ENCODE measurements around the gene FRMD4A. TPM values are rescaled to one million over a fixed set of nuclear protein-coding genes. Genes with fewer than 3 reads are reported as not detected.

Gene FRMD4A
- total and polyA plus RNA-seq, 2 experiments from 2014 or later = 11.9 to 17.5 TPM

- Histone ChIP-seq H3K79me2 (ENCODE audit: insufficient read depth) (no peaks in the 10 kb centered on the region), H3K9me2 (ENCODE audit: insufficient read depth) (no peaks in the 10 kb centered on the region), H3K27ac (no peak overlapping the region), H3K9ac (no peak overlapping the region), H3K36me3 (ENCODE audit: low read depth) (no peaks in the 10 kb centered on the region), H3K27me3 (replicated peaks; ENCODE audit: insufficient read depth) (no peaks in the 10 kb centered on the region; the same call in 1 of the 2 replicates), H3K9me3 (ENCODE audit: low read depth) (no peaks in the 10 kb centered on the region), H3K4me3 (no peak overlapping the region), H3K4me1 (ENCODE audit: insufficient read depth) (no peaks in the 10 kb centered on the region), H2AFZ (no peak overlapping the region), H3F3A (ENCODE audit: insufficient read depth) (no peaks in the 10 kb centered on the region), H4K20me1 (ENCODE audit: insufficient read depth) (no peaks in the 10 kb centered on the region), H3K4me2 (ENCODE audit: unreplicated experiment) (no peak overlapping the region)
- no peak for DNase-seq
- in situ Hi-C loops (cut with MboI) = no loop called here
- TF ChIP-seq EZH2 (IDR thresholded peaks at IDR 0.05; ENCODE audit: insufficient read depth, poor library complexity, severe bottlenecking) (no peak), EZH2phosphoT487 (IDR thresholded peaks at IDR 0.05; ENCODE audit: insufficient read depth, low read depth) (no peak)
- 74 to 95% methylated on average over 1 of the region's 1 CpG for WGBS, 2 experiments (ENCODE audit: low coverage in 1 of 2, low lambda C conversion rate in 2 of 2, missing lambda C conversion rate in 2 of 2)
Measured at GRCh38 chr10:14160299-14160698, 170.4 kb downstream of the FRMD4A start.

DNA sequence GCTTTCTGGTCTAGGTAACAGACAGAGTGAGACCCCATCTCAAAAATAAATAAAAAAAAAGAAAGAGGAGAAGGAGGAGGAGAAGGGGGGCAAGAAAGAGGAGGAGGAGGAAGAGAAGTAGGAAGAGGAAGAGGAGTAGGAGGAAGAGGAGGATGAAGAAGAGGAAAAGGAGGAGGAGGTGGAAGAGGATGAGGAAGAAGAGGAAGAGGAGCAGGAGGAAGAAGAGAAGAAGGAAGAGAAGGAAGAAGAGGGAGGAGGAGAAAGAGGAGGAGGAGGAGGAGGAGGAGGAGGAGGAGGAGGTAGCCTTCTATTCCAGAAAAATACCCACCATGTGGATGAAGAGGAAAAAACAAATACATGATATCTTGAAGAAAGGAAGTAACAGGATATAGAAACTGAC, 172.1 kb downstream of the FRMD4A start:
- no peak overlapping the region for H3K9ac ChIP-seq
- H3K27me3 ChIP-seq (replicated peaks; ENCODE audit: insufficient read depth) = peaks cover 6% of the 10 kb centered on the region; the same call in 1 of the 2 replicates
- H3K4me3 ChIP-seq = no peak overlapping the region
- H4K20me1 ChIP-seq (ENCODE audit: insufficient read depth) = no peaks in the 10 kb centered on the region
- no peaks in the 10 kb centered on the region for H3K79me2 ChIP-seq (ENCODE audit: insufficient read depth)
- H2AFZ ChIP-seq = no peak overlapping the region
- no peak overlapping the region for H3K27ac ChIP-seq
- no peaks in the 10 kb centered on the region for H3K36me3 ChIP-seq (ENCODE audit: low read depth)
- no peak overlapping the region for H3K4me2 ChIP-seq (ENCODE audit: unreplicated experiment)
- H3K9me3 ChIP-seq (ENCODE audit: low read depth) = no peaks in the 10 kb centered on the region
- no peaks in the 10 kb centered on the region for H3K9me2 ChIP-seq (ENCODE audit: insufficient read depth)
- no peaks in the 10 kb centered on the region for H3K4me1 ChIP-seq (ENCODE audit: insufficient read depth)
- DNase-seq = no peak
- H3F3A ChIP-seq (ENCODE audit: insufficient read depth) = no peaks in the 10 kb centered on the region
- TF ChIP-seq EZH2phosphoT487 (IDR thresholded peaks at IDR 0.05; ENCODE audit: insufficient read depth, low read depth) (no peak), EZH2 (IDR thresholded peaks at IDR 0.05; ENCODE audit: insufficient read depth, poor library complexity, severe bottlenecking) (no peak)
- in situ Hi-C loops (cut with MboI) = no loop called here

GRCh38 chr10:14156104-14156503, 174.6 kb downstream of the FRMD4A start:
- WGBS, 2 experiments (ENCODE audit: low coverage in 1 of 2, low lambda C conversion rate in 2 of 2, missing lambda C conversion rate in 2 of 2) = 65 to 70% methylated on average over 5 of the region's 5 CpGs

GRCh38 chr10:14153570-14154055, 177.1 kb downstream of the FRMD4A start:
- Histone ChIP-seq H4K20me1 (ENCODE audit: insufficient read depth) (no peaks in the 10 kb centered on the region), H3K9ac (no peak overlapping the region), H3K4me1 (ENCODE audit: insufficient read depth) (no peaks in the 10 kb centered on the region), H3K9me3 (ENCODE audit: low read depth) (no peaks in the 10 kb centered on the region), H2AFZ (no peak overlapping the region), H3K27me3 (replicated peaks; ENCODE audit: insufficient read depth) (peaks cover 27% of the 10 kb centered on the region), H3K27ac (no peak overlapping the region), H3K9me2 (ENCODE audit: insufficient read depth) (no peaks in the 10 kb centered on the region), H3K4me2 (ENCODE audit: unreplicated experiment) (no peak overlapping the region), H3K4me3 (no peak overlapping the region), H3F3A (ENCODE audit: insufficient read depth) (no peaks in the 10 kb centered on the region), H3K36me3 (ENCODE audit: low read depth) (no peaks in the 10 kb centered on the region), H3K79me2 (ENCODE audit: insufficient read depth) (no peaks in the 10 kb centered on the region)
- 47 to 51% methylated on average over 16 to 17 of the region's 17 CpGs for WGBS, 2 experiments (ENCODE audit: low coverage in 1 of 2, low lambda C conversion rate in 2 of 2, missing lambda C conversion rate in 2 of 2)
- TF ChIP-seq EZH2phosphoT487 (IDR thresholded peaks at IDR 0.05; ENCODE audit: insufficient read depth, low read depth) = no peak
- no peak for TF ChIP-seq EZH2 (IDR thresholded peaks at IDR 0.05; ENCODE audit: insufficient read depth, poor library complexity, severe bottlenecking)
- in situ Hi-C loops (cut with MboI) = no loop called here
- DNase-seq = no peak

More at GRCh38 chr10:14156104-14156503, 174.6 kb downstream of the FRMD4A start:
- H3K9me3 ChIP-seq (ENCODE audit: low read depth) = no peaks in the 10 kb centered on the region
- no peak overlapping the region for H3K4me3 ChIP-seq
- no peaks in the 10 kb centered on the region for H4K20me1 ChIP-seq (ENCODE audit: insufficient read depth)
- TF ChIP-seq EZH2phosphoT487 (IDR thresholded peaks at IDR 0.05; ENCODE audit: insufficient read depth, low read depth) (no peak), EZH2 (IDR thresholded peaks at IDR 0.05; ENCODE audit: insufficient read depth, poor library complexity, severe bottlenecking) (no peak)
- peaks cover 20% of the 10 kb centered on the region for H3K27me3 ChIP-seq (replicated peaks; ENCODE audit: insufficient read depth)
- no peaks in the 10 kb centered on the region for H3K36me3 ChIP-seq (ENCODE audit: low read depth)
- H3K9me2 ChIP-seq (ENCODE audit: insufficient read depth) = no peaks in the 10 kb centered on the region
- no peaks in the 10 kb centered on the region for H3F3A ChIP-seq (ENCODE audit: insufficient read depth)
- H3K27ac ChIP-seq = no peak overlapping the region
- DNase-seq = no peak
- H3K4me2 ChIP-seq (ENCODE audit: unreplicated experiment) = no peak overlapping the region
- H3K9ac ChIP-seq = no peak overlapping the region
- in situ Hi-C loops (cut with MboI) = no loop called here
- H3K4me1 ChIP-seq (ENCODE audit: insufficient read depth) = no peaks in the 10 kb centered on the region
- H3K79me2 ChIP-seq (ENCODE audit: insufficient read depth) = no peaks in the 10 kb centered on the region
- H2AFZ ChIP-seq = no peak overlapping the region

DNA sequence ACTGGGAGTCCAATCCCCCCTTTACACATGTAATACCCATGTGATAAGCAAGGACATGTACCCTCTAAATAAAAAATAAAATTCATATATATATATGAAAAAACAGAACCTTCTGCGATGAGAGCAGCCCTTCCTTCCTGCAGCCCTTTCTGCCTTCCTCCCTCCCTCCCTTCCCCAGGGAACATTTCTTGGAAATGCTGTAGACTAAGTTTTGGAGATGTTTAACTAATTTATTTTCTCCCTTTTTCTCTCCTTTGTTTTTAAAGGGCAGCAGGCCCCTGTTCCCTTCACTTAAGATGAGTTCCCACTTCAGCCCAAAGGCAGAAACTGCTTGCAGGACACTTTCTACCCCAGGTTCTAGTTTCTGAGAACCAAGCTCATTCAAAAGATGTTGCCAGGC, 179.2 kb downstream of the FRMD4A start:
- H3K9me2 ChIP-seq (ENCODE audit: insufficient read depth) = no peaks in the 10 kb centered on the region
- no peak overlapping the region for H3K4me2 ChIP-seq (ENCODE audit: unreplicated experiment)
- no peak overlapping the region for H3K27ac ChIP-seq
- no peak overlapping the region for H3K4me3 ChIP-seq
- no peak overlapping the region for H2AFZ ChIP-seq
- H3F3A ChIP-seq (ENCODE audit: insufficient read depth) = no peaks in the 10 kb centered on the region
- no peak overlapping the region for H3K9ac ChIP-seq
- no peaks in the 10 kb centered on the region for H3K4me1 ChIP-seq (ENCODE audit: insufficient read depth)
- H3K9me3 ChIP-seq (ENCODE audit: low read depth) = no peaks in the 10 kb centered on the region
- H3K27me3 ChIP-seq (replicated peaks; ENCODE audit: insufficient read depth) = peaks cover 27% of the 10 kb centered on the region
- 80 to 88% methylated on average over 1 of the region's 1 CpG for WGBS, 2 experiments (ENCODE audit: low coverage in 1 of 2, low lambda C conversion rate in 2 of 2, missing lambda C conversion rate in 2 of 2)
- in situ Hi-C loops (cut with MboI) = no loop called here
- no peaks in the 10 kb centered on the region for H3K79me2 ChIP-seq (ENCODE audit: insufficient read depth)
- DNase-seq = no peak
- H4K20me1 ChIP-seq (ENCODE audit: insufficient read depth) = no peaks in the 10 kb centered on the region
- H3K36me3 ChIP-seq (ENCODE audit: low read depth) = no peaks in the 10 kb centered on the region
- no peak for TF ChIP-seq EZH2 (IDR thresholded peaks at IDR 0.05; ENCODE audit: insufficient read depth, poor library complexity, severe bottlenecking)
- no peak for TF ChIP-seq EZH2phosphoT487 (IDR thresholded peaks at IDR 0.05; ENCODE audit: insufficient read depth, low read depth)
